GM21825 (cell line): ENCODE results near the gene BICRA.
"Not testable (repeated sequence)": the region's sequence is repeated elsewhere in the genome, so short reads cannot be mapped to it uniquely, and the experiment has no call there.

Source experiments
- ATAC-seq: cut with Tn5 transposase; IDR thresholded peaks from one replicate; pipeline ENCODE4 v1.9.1; 2021; ENCODE audit warnings: mild to moderate bottlenecking, moderate library complexity; ENCODE audit not compliant: unreplicated experiment

The BICRA gene

DNA sequence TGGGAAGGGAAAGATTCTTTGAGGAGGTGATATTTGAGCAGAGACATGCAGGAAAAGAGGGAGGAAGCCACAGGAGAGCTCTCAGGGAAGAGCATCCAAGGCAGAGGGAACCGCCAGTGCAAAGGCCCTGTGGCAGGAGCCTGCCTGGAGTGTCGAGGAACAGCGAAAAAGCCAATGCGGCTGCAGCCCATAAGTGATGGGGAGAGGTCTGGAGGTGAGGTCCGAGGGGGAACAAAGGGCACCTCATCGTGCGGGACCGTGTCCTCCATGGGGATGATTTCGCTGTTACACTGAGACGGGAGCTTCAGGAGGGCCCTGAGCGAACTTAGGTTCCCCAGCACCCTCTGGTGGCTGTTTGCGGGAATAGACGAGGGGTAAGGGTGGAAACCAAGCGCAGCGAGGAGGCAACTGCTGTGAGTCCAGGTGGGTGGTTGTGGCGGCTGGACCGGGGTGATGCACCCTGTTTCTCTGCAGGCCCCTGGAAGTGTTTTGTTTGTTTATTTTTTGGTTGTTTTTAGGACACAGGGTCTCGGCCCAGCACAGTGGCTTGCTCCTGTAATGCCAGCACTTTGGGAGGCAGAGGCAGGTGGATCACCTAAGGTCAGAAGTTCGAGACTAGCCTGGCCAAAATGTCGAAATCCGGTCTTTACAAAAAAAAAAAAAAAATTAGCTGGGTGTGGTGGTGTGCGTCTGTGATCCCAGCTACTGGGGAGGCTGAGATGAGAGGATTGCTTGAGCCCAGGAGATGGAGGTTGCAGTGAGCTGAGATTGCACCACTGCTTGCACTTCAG, 98.4 kb downstream of the BICRA start:
- no peak for ATAC-seq

DNA sequence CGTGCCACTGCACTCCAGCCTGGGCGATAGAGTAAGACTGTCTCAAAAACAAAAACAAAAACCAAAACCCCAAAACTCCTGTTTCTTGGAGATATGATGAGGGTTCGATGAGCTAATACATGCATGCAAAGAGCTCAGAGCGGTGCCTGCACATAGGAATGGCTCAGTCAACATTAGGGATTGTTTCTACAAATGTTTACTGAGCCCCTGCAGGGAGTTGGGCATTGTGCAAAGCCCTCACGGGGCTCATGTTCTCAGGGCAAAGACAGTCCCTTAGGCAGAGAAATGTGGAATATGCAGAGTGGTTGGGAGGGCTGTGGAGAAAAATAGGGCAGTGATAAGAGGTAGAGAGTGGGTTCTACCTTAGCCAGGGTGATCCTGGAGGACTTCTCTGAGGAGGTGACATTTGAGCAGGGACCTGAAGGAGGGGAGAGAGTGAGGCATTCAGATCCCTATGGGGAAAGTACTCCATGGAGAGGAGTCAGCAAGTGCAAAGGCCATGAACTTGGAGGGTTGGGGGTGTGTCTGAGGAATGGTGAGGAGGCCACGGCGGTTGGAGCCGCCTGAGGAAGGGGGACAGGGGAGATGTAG, 102.8 kb downstream of the BICRA start:
- ATAC-seq, result no peak

DNA sequence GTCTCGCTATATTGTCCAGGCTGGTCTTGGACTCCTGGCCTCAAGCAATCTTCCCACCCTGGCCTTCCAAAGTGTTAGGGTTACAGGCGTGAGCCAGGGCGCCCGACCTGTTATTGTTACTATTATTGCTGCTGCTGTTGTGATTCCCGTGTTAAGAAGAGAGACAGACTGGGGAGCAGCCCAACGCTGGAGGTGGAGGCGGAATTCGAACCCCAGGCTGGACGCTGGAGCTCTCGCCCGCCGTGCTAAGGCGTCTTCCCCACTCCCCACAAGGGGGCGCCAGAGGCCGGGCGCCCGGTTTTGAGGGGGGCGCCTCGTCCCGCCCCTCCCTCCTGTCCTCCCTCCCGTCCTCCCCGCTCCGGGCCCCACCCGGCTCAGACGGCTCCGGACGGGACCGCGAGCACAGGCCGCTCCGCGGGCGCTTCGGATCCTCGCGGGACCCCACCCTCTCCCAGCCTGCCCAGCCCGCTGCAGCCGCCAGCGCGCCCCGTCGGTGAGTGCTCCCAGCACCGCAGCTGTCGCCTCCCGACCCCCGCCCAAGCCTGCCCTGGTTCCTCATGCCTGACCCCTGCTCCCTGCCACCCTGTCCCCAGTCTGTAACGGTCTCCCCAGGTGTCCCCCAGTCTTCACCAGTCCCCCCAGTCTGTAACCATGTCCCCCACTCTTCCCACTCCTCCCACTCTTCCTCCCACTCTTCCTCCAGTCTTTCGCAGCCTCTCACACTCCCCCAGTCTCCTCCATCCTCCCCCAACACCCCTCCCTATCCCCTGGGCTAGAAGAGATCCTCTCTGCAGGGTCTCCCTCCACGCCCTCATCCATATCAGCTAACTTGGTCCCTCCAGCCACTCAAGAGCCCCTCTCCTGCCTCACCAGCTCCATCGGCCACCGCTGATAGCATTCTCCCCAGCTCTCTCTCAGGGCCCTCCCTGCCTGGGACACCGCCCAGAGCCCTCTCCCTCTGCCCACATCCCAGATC, 104.4 kb downstream of the BICRA start, which contains the start of gene EHD2:
TSS of gene EHD2 (plus strand) at position 377 of the 976 bp plus-strand sequence. CDS start 3,191 bp downstream, outside the sequence.
- ATAC-seq, result no peak

GRCh38 chr19:47714339-47714738, 105.4 kb downstream of the BICRA start:
- ATAC-seq, result no peak

GRCh38 chr19:47714855-47715254, 105.9 kb downstream of the BICRA start:
- not testable (repeated sequence) for ATAC-seq

DNA sequence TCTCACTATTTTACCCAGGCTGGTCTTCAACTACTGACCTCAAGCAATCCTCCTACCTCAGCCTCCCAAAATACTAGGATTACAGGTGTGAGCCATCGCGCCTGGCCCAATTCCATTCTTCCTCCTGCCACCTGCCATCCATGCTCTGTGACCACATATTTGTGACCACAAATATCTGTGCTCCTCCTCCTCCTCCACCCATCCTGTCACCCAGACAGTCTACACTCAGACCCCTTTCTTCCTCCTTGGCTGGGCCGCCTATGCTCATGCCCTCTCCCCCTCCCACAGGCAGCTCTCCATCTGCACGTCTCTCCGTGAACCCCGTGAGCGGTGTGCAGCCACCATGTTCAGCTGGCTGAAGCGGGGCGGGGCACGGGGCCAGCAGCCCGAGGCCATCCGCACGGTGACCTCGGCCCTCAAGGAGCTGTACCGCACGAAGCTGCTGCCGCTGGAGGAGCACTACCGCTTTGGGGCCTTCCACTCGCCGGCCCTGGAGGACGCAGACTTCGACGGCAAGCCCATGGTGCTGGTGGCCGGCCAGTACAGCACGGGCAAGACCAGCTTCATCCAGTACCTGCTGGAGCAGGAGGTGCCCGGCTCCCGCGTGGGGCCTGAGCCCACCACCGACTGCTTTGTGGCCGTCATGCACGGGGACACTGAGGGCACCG, 107.5 kb downstream of the BICRA start:
- ATAC-seq, result no peak

GRCh38 chr19:47718415-47719046, 109.6 kb downstream of the BICRA start:
- ATAC-seq, result not testable (repeated sequence)

DNA sequence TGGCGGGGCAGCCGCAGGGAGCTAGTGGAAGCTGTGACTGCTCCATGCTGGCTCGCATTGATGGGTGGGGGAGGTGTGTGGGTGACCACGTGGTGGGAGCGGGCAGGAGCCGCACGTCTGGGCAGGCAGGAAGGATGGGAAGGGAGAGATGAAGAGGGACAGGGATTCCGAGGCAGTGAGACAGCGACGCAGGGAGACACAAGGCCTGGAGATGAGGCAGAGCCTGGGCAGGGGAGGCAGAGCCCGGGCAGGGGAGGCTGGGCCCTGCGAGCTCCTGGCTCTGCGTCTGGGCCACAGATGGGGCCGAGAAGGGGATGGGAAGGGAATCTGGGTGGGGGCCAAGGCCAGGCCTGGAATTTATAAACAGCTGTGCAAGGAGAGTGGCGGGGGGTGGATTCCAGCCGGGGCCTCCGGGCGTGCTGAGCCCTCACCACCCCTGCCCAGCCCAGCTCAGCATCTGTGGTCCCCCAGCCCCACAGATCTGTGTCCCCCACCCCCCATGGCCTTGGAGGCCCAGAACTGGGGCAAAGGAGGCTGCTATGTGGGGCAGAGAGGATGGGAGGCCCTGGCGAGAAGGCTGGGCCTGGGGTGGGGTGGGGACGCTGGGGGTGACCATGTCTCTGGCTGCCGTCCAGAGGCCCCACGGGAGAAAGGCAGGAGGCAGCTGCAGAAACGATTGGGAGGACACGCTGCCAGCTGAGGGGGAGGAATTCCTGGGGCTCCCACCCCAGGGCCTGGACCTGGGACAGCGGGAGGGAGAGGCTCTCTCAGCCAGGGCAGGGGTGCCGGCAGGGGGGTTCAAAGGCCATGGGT, 110.3 kb downstream of the BICRA start:
- ATAC-seq, result no peak

- ATAC-seq, result no peak
These were observed 111.9 kb downstream of the BICRA start for GRCh38 chr19:47720669-47721422.

- ATAC-seq, result no peak
These were observed 114.6 kb downstream of the BICRA start for GRCh38 chr19:47723581-47723940.

- no peak for ATAC-seq
These were observed 116.9 kb downstream of the BICRA start for GRCh38 chr19:47725759-47726401.

GRCh38 chr19:47726467-47726866, 117.5 kb downstream of the BICRA start:
- no peak for ATAC-seq

GRCh38 chr19:47728295-47728694, 119.4 kb downstream of the BICRA start:
- not testable (repeated sequence) for ATAC-seq

DNA sequence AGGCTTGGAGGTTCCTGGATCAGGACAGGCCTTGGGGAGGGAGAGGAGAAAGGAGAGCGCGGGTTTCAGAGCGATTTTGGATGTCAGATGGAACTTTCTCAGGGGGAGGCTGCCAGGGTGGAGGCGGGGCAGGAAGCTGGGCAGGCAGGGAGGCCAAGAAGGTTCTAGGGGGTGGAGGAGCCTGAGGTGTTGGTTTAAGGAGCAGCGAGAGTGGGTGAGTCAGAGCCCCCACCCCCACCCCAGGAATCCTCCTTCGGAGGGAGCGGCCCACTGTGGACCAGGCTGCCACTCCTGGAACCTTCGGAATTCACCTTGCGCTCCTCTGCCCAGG, 120.5 kb downstream of the BICRA start:
- ATAC-seq, result no peak

- no peak for ATAC-seq
These were observed 121.0 kb downstream of the BICRA start for GRCh38 chr19:47729799-47730520.

GRCh38 chr19:47730521-47730889, 121.6 kb downstream of the BICRA start:
- no peak for ATAC-seq

GRCh38 chr19:47730910-47731309, 122.0 kb downstream of the BICRA start:
- ATAC-seq, result no peak

DNA sequence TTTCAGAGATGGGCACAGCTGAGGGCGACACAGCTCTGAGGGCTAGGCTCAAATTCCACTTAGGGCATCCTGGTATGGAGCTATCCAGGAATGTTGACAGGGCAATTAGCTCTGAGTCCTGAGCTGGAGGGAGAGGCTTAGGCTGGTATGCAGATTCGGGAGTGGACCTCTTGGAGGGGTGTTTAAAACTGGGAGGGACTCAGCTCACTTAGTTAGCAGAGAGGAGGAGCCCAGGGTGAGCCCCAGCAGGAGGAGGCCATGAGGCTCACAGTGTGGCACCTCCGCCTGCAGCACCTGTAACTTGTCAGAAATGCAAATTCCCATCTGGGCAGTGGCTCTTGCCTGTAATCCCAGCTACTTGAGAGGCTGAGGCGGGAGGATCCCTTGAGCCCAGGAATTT, 126.2 kb downstream of the BICRA start:
- no peak for ATAC-seq
